Measurements from ENCODE around the gene SORBS2.

Gene SORBS2

DNA sequence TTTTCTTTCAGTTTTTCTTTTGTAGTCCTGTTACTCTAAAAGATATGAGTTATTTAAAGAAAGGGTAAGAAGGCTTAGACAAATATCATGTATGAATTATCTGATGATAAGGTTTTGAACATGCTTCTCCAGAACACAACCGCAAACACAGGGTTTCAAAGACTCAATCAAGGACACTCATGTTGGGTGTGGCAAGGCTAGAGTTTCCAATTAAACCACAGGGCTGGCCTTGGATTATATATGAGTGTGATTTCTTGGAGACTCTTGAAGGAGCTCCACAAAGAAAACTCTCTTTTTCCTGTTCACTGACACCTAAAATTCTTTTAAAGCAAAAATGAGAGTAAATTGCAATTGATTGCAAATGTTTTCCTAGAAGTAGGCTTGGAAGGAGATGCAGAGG, 166.6 kb downstream of the SORBS2 start:
- Histone ChIP-seq H3K27me3 (ENCODE audit: control insufficient read depth, insufficient read depth, low read length) (no peaks in the 10 kb centered on the region), H3K36me3 (ENCODE audit: control insufficient read depth, insufficient read depth, low read length) (no peaks in the 10 kb centered on the region), H3K4me2 (ENCODE audit: low read length) (no peak overlapping the region), H3K9ac (no peak overlapping the region), H3K9me3 (ENCODE audit: control insufficient read depth, low read length) (no peaks in the 10 kb centered on the region), H2AFZ (no peak overlapping the region), H3K4me1 (no peaks in the 10 kb centered on the region), H3K4me3 (ENCODE audit: low read depth, low read length) (no peak overlapping the region), H3K27ac (no peak overlapping the region), H3K79me2 (no peaks in the 10 kb centered on the region)
- TF ChIP-seq, protein P1, sequence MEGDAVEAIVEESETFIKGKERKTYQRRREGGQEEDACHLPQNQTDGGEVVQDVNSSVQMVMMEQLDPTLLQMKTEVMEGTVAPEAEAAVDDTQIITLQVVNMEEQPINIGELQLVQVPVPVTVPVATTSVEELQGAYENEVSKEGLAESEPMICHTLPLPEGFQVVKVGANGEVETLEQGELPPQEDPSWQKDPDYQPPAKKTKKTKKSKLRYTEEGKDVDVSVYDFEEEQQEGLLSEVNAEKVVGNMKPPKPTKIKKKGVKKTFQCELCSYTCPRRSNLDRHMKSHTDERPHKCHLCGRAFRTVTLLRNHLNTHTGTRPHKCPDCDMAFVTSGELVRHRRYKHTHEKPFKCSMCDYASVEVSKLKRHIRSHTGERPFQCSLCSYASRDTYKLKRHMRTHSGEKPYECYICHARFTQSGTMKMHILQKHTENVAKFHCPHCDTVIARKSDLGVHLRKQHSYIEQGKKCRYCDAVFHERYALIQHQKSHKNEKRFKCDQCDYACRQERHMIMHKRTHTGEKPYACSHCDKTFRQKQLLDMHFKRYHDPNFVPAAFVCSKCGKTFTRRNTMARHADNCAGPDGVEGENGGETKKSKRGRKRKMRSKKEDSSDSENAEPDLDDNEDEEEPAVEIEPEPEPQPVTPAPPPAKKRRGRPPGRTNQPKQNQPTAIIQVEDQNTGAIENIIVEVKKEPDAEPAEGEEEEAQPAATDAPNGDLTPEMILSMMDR (IDR thresholded peaks at IDR 0.05), result no peak

GRCh38 chr4:185644408-185644807, 167.6 kb downstream of the SORBS2 start:
- H2AFZ ChIP-seq, result no peak overlapping the region
- H3K36me3 ChIP-seq (ENCODE audit: control insufficient read depth, insufficient read depth, low read length), result no peaks in the 10 kb centered on the region
- no peak overlapping the region for H3K9ac ChIP-seq
- TF ChIP-seq, protein P1 (IDR thresholded peaks at IDR 0.05), result no peak
- no peaks in the 10 kb centered on the region for H3K79me2 ChIP-seq
- no peaks in the 10 kb centered on the region for H3K4me1 ChIP-seq
- no peaks in the 10 kb centered on the region for H3K27me3 ChIP-seq (ENCODE audit: control insufficient read depth, insufficient read depth, low read length)
- H3K9me3 ChIP-seq (ENCODE audit: control insufficient read depth, low read length), result no peaks in the 10 kb centered on the region
- H3K27ac ChIP-seq, result no peak overlapping the region
- no peak overlapping the region for H3K4me2 ChIP-seq (ENCODE audit: low read length)
- H3K4me3 ChIP-seq (ENCODE audit: low read depth, low read length), result no peak overlapping the region

GRCh38 chr4:185642907-185643306, 169.1 kb downstream of the SORBS2 start:
- no peak overlapping the region for H3K4me2 ChIP-seq (ENCODE audit: low read length)
- H3K9ac ChIP-seq, result no peak overlapping the region
- no peak overlapping the region for H3K27ac ChIP-seq
- no peak overlapping the region for H3K4me3 ChIP-seq (ENCODE audit: low read depth, low read length)
- no peaks in the 10 kb centered on the region for H3K36me3 ChIP-seq (ENCODE audit: control insufficient read depth, insufficient read depth, low read length)
- H3K4me1 ChIP-seq, result no peaks in the 10 kb centered on the region
- no peaks in the 10 kb centered on the region for H3K9me3 ChIP-seq (ENCODE audit: control insufficient read depth, low read length)
- H3K79me2 ChIP-seq, result no peaks in the 10 kb centered on the region
- TF ChIP-seq, protein P1 (IDR thresholded peaks at IDR 0.05), result no peak
- H3K27me3 ChIP-seq (ENCODE audit: control insufficient read depth, insufficient read depth, low read length), result no peaks in the 10 kb centered on the region
- no peak overlapping the region for H2AFZ ChIP-seq

- Histone ChIP-seq H3K9me3 (ENCODE audit: control insufficient read depth, low read length) (no peaks in the 10 kb centered on the region), H3K27ac (no peak overlapping the region), H3K4me2 (ENCODE audit: low read length) (no peak overlapping the region), H3K36me3 (ENCODE audit: control insufficient read depth, insufficient read depth, low read length) (no peaks in the 10 kb centered on the region), H3K79me2 (no peaks in the 10 kb centered on the region), H3K4me1 (no peaks in the 10 kb centered on the region), H3K4me3 (ENCODE audit: low read depth, low read length) (no peak overlapping the region), H2AFZ (no peak overlapping the region), H3K9ac (no peak overlapping the region), H3K27me3 (ENCODE audit: control insufficient read depth, insufficient read depth, low read length) (no peaks in the 10 kb centered on the region)
- TF ChIP-seq, protein P1 (IDR thresholded peaks at IDR 0.05), result peak; percentile 33
Observed at GRCh38 chr4:185640811-185641675, 171.0 kb downstream of the SORBS2 start.
